A673 (cell line): ENCODE results near the gene ATG13. TPM values are rescaled to one million over a fixed set of nuclear protein-coding genes. Genes with fewer than 3 reads are reported as not detected.
"Not testable (repeated sequence)": the region's sequence is repeated elsewhere in the genome, so short reads cannot be mapped to it uniquely, and the experiment has no call there.

ENCODE experiments used
- BruUV-seq: library from RNA; stranded (reverse); fragments of 400-500 nt; replicated peaks from 2 replicates; lab custom pipeline; 2021; lab: Mats Ljungman, UMichigan
- CTCF ChIA-PET: fragments of 300-600 bp; sonication (Branson Sonifier 250); formaldehyde crosslinking; loops from one replicate; lab custom pipeline; 2022; ENCODE audit warnings: antibody characterized with exemption; lab: Charles Lee
- POLR2A ChIA-PET: fragments of 300-600 bp; sonication (Branson Sonifier 250); formaldehyde crosslinking; loops from one replicate; lab custom pipeline; 2022; ENCODE audit warnings: antibody characterized with exemption; ENCODE audit not compliant: low non-redundant PET; lab: Charles Lee
- DNase-seq: peaks from one replicate; pipeline ENCODE4 v3.0.0-alpha.2; 2015; ENCODE audit warnings: low spot score
- H3K27ac ChIP-seq: fragments of 200-600 bp; sonication (generic); 2 replicates; pipeline ENCODE4 v1.5.1; 2016; ENCODE audit warnings: mixed run types, low read depth, mild to moderate bottlenecking, mixed read lengths, antibody characterized with exemption, low read length; ENCODE audit not compliant: poor library complexity, severe bottlenecking
- H3K27me3 ChIP-seq: fragments of 200-600 bp; sonication (generic); replicated peaks from 2 replicates; pipeline ENCODE4 v1.6.1; 2017; ENCODE audit warnings: mixed run types, low read depth, mild to moderate bottlenecking, mixed read lengths, antibody characterized with exemption, low read length; ENCODE audit not compliant: insufficient read depth, poor library complexity
- H3K36me3 ChIP-seq: fragments of 200-600 bp; sonication (generic); 2 replicates; pipeline ENCODE4 v1.6.1; 2016; ENCODE audit warnings: mixed run types, mild to moderate bottlenecking, mixed read lengths, antibody characterized with exemption, low read length; ENCODE audit not compliant: insufficient read depth, poor library complexity, severe bottlenecking
- H3K4me1 ChIP-seq: fragments of 200-600 bp; sonication (generic); 2 replicates; pipeline ENCODE4 v1.6.1; 2017; ENCODE audit warnings: mixed run types, mild to moderate bottlenecking, mixed read lengths, antibody characterized with exemption, low read length; ENCODE audit not compliant: insufficient read depth, poor library complexity, severe bottlenecking
- H3K4me3 ChIP-seq: fragments of 200-600 bp; sonication (generic); 2 replicates; pipeline ENCODE4 v1.5.1; 2016; ENCODE audit warnings: low read depth, mixed run types, mild to moderate bottlenecking, mixed read lengths, low read length; ENCODE audit not compliant: poor library complexity, severe bottlenecking
- H3K9me3 ChIP-seq: fragments of 200-600 bp; sonication (generic); 2 replicates; pipeline ENCODE4 v1.6.1; 2016; ENCODE audit warnings: mixed run types, low read depth, mild to moderate bottlenecking, mixed read lengths, antibody characterized with exemption, low read length; ENCODE audit not compliant: poor library complexity, severe bottlenecking
- CTCF ChIP-seq: fragments of 300-800, 200-600 bp; sonication (generic); conservative IDR thresholded peaks from 2 replicates; pipeline ENCODE4 v1.5.1; 2017; ENCODE audit warnings: low read depth, mild to moderate bottlenecking, antibody characterized with exemption, low read length, moderate library complexity, mixed read lengths
- EZH2 ChIP-seq: fragments of 200-600 bp; sonication (generic); IDR thresholded peaks from 2 replicates; pipeline ENCODE4 v1.6.1; 2017; ENCODE audit warnings: borderline replicate concordance, low read depth, mild to moderate bottlenecking, mixed read lengths, antibody characterized with exemption, low read length; ENCODE audit not compliant: poor library complexity, severe bottlenecking
- intact Hi-C: fragments of 100-400 bp; cut with micrococcal nuclease; formaldehyde crosslinking; loops from one replicate; pipeline ENCODE4 v1.10.0; 2022; ENCODE audit not compliant: unreplicated experiment
- total RNA-seq: library from RNA; stranded (reverse); gene quantifications from 2 replicates; pipeline ENCODE4 v1.2.3, GENCODE V29; 2021

ATG13 gene
- total RNA-seq, 1 experiment from 2014 or later: 155 TPM

GRCh38 chr11:46701078-46701654 lies 83.8 kb downstream of the ATG13 start:
- TF ChIP-seq EZH2: no peak
- TF ChIP-seq CTCF: no peak
- Histone ChIP-seq H3K4me1 (peaks cover 6% of the 10 kb centered on the region), H3K27me3 (no peaks in the 10 kb centered on the region), H3K4me3 (peak overlapping the region; percentile 65), H3K36me3 (peaks cover 42% of the 10 kb centered on the region), H3K27ac (peak overlapping the region; percentile 98), H3K9me3 (no peaks in the 10 kb centered on the region)
- DNase-seq: no peak
- CTCF ChIA-PET: interaction anchor here (0.6 to 0.9 kb wide), 4 partner anchors 105 to 452 kb away, joined by 3 to 4 read pairs (median 3); no protein-coding TSS in a partner anchor
- BruUV-seq: TSS peak; percentile 60
- POLR2A ChIA-PET: no interaction called here
- intact Hi-C loops: loop anchor here (10.0 kb wide), 1 partner anchor 454 kb away; no protein-coding TSS in a partner anchor

GRCh38 chr11:46705070-46705688 lies 87.8 kb downstream of the ATG13 start:
- POLR2A ChIA-PET: no interaction called here
- H3K9me3 ChIP-seq: no peaks in the 10 kb centered on the region
- TF ChIP-seq EZH2: no peak
- no peak for TF ChIP-seq CTCF
- intact Hi-C loops: loop anchor here (10.0 kb wide), 1 partner anchor 450 kb away; no protein-coding TSS in a partner anchor
- H3K36me3 ChIP-seq: peaks cover 45% of the 10 kb centered on the region
- no peak overlapping the region for H3K4me3 ChIP-seq
- no peak for DNase-seq
- BruUV-seq: no TSS peak
- CTCF ChIA-PET: no interaction called here
- peaks cover 6% of the 10 kb centered on the region for H3K4me1 ChIP-seq
- no peaks in the 10 kb centered on the region for H3K27me3 ChIP-seq
- H3K27ac ChIP-seq: no peak overlapping the region

GRCh38 chr11:46706886-46707285 lies 89.5 kb downstream of the ATG13 start:
- TF ChIP-seq EZH2 (no peak), CTCF (no peak)
- H3K27ac ChIP-seq: no peak overlapping the region
- no peak overlapping the region for H3K4me3 ChIP-seq
- H3K27me3 ChIP-seq: no peaks in the 10 kb centered on the region
- POLR2A ChIA-PET: no interaction called here
- BruUV-seq: no TSS peak
- no peaks in the 10 kb centered on the region for H3K9me3 ChIP-seq
- intact Hi-C loops: loop anchor here (10.0 kb wide), 1 partner anchor 448 kb away; no protein-coding TSS in a partner anchor
- H3K36me3 ChIP-seq: peaks cover 45% of the 10 kb centered on the region
- CTCF ChIA-PET: no interaction called here
- no peak for DNase-seq
- peaks cover 1% of the 10 kb centered on the region for H3K4me1 ChIP-seq

- POLR2A ChIA-PET, H3K27me3 ChIP-seq, H3K27ac ChIP-seq, DNase-seq, H3K4me3 ChIP-seq, BruUV-seq, H3K4me1 ChIP-seq, H3K9me3 ChIP-seq: not testable (repeated sequence)
- intact Hi-C loops: loop anchor here (10.0 kb wide), 1 partner anchor 445 kb away; no protein-coding TSS in a partner anchor
- CTCF ChIA-PET: interaction anchor here (0.5 kb wide), 1 partner anchor 18 kb away, joined by 3 read pairs; no protein-coding TSS in a partner anchor
- H3K36me3 ChIP-seq: peaks cover 24% of the 10 kb centered on the region
These were observed 92.0 kb downstream of the ATG13 start for GRCh38 chr11:46709351-46709750.
